Endothelial cell (in vitro differentiated cells): ENCODE measurements around the gene CNTRL. TPM values are rescaled to one million over a fixed set of nuclear protein-coding genes. Genes with fewer than 3 reads are reported as not detected.
A peak's percentile ranks its signal among the peaks of the same experiment; 100 is the strongest.
"Not testable (repeated sequence)": the region's sequence is repeated elsewhere in the genome, so short reads cannot be mapped to it uniquely, and the experiment has no call there.

Experiments used
- DNase-seq: peaks from one replicate; pipeline ENCODE4 v3.0.0; 2021; ENCODE audit warnings: low spot score
- H3K27ac Mint-ChIP-seq: one replicate; pipeline ENCODE4 v1.8.0; 2021; ENCODE audit warnings: mixed read lengths, inconsistent platforms; ENCODE audit not compliant: unreplicated experiment
- H3K27me3 Mint-ChIP-seq: one replicate; pipeline ENCODE4 v1.8.0; 2021; ENCODE audit warnings: mild to moderate bottlenecking, moderate library complexity, mixed read lengths, inconsistent platforms; ENCODE audit not compliant: unreplicated experiment
- H3K36me3 Mint-ChIP-seq: one replicate; pipeline ENCODE4 v1.8.0; 2021; ENCODE audit warnings: mild to moderate bottlenecking, low read depth, mixed read lengths, inconsistent platforms; ENCODE audit not compliant: unreplicated experiment
- H3K4me1 Mint-ChIP-seq: one replicate; pipeline ENCODE4 v1.8.0; 2021; ENCODE audit warnings: mild to moderate bottlenecking, mixed read lengths, inconsistent platforms; ENCODE audit not compliant: unreplicated experiment
- H3K4me3 Mint-ChIP-seq: one replicate; pipeline ENCODE4 v1.8.0; 2021; ENCODE audit warnings: mild to moderate bottlenecking, mixed read lengths, inconsistent platforms; ENCODE audit not compliant: unreplicated experiment
- H3K9me3 Mint-ChIP-seq: one replicate; pipeline ENCODE4 v1.8.0; 2021; ENCODE audit warnings: mixed read lengths, inconsistent platforms; ENCODE audit not compliant: unreplicated experiment
- CTCF ChIP-seq: fragments of 200-600 bp; sonication (generic); IDR thresholded peaks from one replicate; pipeline ENCODE4 v1.5.0; 2021; ENCODE audit warnings: antibody characterized with exemption; ENCODE audit not compliant: unreplicated experiment
- long read RNA-seq: library from polyadenylated mRNA; unstranded; transcript quantifications from one replicate; pipeline ENCODE4 v2.0.0, GENCODE V29; 2020; ENCODE audit not compliant: unreplicated experiment
- total RNA-seq: library from RNA; stranded (reverse); fragmentation: NEBNext Ultra II Directional; extraction: Animal tissue kit (Norgen Biotek cat#: 25700); gene quantifications from one replicate; pipeline ENCODE4 v1.2.1, GENCODE V29; 2021; ENCODE audit not compliant: unreplicated experiment

Gene CNTRL, protein sequence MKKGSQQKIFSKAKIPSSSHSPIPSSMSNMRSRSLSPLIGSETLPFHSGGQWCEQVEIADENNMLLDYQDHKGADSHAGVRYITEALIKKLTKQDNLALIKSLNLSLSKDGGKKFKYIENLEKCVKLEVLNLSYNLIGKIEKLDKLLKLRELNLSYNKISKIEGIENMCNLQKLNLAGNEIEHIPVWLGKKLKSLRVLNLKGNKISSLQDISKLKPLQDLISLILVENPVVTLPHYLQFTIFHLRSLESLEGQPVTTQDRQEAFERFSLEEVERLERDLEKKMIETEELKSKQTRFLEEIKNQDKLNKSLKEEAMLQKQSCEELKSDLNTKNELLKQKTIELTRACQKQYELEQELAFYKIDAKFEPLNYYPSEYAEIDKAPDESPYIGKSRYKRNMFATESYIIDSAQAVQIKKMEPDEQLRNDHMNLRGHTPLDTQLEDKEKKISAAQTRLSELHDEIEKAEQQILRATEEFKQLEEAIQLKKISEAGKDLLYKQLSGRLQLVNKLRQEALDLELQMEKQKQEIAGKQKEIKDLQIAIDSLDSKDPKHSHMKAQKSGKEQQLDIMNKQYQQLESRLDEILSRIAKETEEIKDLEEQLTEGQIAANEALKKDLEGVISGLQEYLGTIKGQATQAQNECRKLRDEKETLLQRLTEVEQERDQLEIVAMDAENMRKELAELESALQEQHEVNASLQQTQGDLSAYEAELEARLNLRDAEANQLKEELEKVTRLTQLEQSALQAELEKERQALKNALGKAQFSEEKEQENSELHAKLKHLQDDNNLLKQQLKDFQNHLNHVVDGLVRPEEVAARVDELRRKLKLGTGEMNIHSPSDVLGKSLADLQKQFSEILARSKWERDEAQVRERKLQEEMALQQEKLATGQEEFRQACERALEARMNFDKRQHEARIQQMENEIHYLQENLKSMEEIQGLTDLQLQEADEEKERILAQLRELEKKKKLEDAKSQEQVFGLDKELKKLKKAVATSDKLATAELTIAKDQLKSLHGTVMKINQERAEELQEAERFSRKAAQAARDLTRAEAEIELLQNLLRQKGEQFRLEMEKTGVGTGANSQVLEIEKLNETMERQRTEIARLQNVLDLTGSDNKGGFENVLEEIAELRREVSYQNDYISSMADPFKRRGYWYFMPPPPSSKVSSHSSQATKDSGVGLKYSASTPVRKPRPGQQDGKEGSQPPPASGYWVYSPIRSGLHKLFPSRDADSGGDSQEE (N-terminal part only)
- 23.6 TPM for total RNA-seq
- long read RNA-seq, partial matches to known transcripts = 1 of 7 reads
- long read RNA-seq, other reads (novel, unspliced or antisense) = 6 of 7 reads

DNA sequence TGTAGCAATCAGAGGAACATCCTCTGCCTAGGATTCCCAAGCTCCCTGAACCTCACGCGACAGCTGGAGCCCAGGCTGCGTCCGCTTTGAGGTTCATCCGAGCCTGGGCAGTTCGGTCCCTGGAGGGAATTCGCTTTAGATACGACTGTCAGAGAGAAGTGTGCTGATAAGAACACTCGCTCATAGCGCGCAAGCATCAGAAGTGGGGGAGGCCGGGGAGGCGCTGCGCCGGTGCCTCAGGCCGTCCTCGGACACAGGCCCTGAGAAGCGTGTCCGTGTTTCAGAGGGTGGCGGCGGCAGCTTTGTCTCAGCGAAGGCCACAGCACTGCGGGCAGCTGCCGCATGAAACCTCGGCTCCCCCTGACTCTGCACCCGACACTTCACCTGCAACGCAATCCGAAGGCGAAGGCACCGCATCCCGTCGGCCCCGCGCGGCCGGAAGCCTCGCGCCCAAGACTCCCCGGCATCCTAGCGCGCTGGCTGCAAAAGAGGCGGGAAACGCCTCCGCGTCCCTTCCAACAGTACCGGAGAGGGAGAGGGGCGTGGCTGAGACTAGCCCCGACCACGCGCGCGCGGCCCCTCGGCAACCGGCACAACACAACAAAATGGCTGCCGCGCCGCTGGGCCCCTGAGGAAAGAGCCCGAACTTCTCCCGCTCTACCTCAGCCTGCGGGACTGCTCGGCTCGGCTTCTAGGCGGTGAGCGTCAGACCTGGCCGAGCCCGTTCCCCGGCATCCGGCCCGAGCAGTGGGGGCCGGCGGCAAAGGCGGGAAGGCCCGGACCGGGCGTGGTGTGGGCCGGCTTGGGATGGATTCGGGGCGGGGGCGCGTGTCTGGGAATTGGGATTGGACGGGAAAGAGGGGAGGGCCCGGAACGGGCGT is at the start of gene CNTRL:
Gene CNTRL, plus strand, starts transcription at position 586 of the 881 bp plus-strand sequence. CDS start 13,372 bp downstream, outside the sequence.
- Mint-ChIP-seq H3K4me1 (peaks cover 11% of the 10 kb centered on the region), H3K36me3 (no peaks in the 10 kb centered on the region), H3K9me3 (no peaks in the 10 kb centered on the region), H3K27me3 (peaks cover 12% of the 10 kb centered on the region), H3K27ac (peak within 1 kb of the TSS; percentile 92), H3K4me3 (peak within 1 kb of the TSS; percentile 97)
- TF ChIP-seq CTCF = no peak
- peak; percentile 85 for DNase-seq

GRCh38 chr9:121026260-121026691 is 48.5 kb upstream of the CNTRL start:
- DNase-seq = no peak
- H3K4me3 Mint-ChIP-seq = no peak overlapping the region
- no peak for TF ChIP-seq CTCF
- no peak overlapping the region for H3K27ac Mint-ChIP-seq
- no peaks in the 10 kb centered on the region for H3K27me3 Mint-ChIP-seq
- H3K9me3 Mint-ChIP-seq = no peaks in the 10 kb centered on the region
- H3K4me1 Mint-ChIP-seq = no peaks in the 10 kb centered on the region
- H3K36me3 Mint-ChIP-seq = no peaks in the 10 kb centered on the region

- Mint-ChIP-seq H3K27me3 (no peaks in the 10 kb centered on the region), H3K27ac (no peak overlapping the region), H3K36me3 (no peaks in the 10 kb centered on the region), H3K4me1 (no peaks in the 10 kb centered on the region), H3K4me3 (no peak overlapping the region), H3K9me3 (no peaks in the 10 kb centered on the region)
- TF ChIP-seq CTCF = no peak
- no peak for DNase-seq
Measured at GRCh38 chr9:121026768-121027167, 48.0 kb upstream of the CNTRL start.

GRCh38 chr9:121028285-121028684 is 46.5 kb upstream of the CNTRL start:
- DNase-seq, H3K9me3 Mint-ChIP-seq, H3K4me1 Mint-ChIP-seq, H3K27ac Mint-ChIP-seq, H3K4me3 Mint-ChIP-seq, H3K36me3 Mint-ChIP-seq, H3K27me3 Mint-ChIP-seq: not testable (repeated sequence)
